Stimulated activated CD4-positive, alpha-beta T cell treated with anti-CD3 and anti-CD28 coated beads, Interleukin-2, amount 100 ng/mL, for 48 hours (primary cell): ENCODE data around the gene ASB2.

ENCODE experiments used
- DNase-seq, 2 donors: peaks; one replicate each; pipeline ENCODE4 v3.0.0-alpha.2; 2020

The ASB2 gene

DNA sequence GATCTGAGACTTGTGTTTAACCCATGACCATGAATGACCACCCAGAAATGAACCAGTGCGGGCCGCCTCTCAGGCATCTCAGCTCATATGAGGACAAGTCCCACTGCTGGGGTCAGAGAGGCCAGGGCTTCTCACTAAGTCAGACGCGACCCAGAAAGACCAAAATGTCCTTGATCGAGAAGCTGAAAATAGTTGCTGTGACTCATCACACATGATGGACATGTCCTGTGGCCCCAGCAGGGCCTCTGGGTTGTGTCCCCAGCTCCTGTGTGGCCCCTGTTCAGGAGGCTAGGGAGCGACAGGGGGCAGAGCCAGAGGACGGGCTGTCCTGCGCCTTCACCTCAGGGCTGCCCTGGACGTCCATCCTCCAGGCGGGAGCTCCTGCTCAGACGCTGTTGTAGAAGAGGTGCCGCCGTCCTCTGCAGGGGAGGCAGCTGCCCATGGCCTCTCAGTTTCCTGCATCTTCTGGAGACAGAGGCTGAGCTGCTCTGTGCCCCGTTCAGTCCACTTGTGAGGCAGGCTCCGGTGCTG lies 78.2 kb downstream of the ASB2 start:
- no peak for DNase-seq

DNA sequence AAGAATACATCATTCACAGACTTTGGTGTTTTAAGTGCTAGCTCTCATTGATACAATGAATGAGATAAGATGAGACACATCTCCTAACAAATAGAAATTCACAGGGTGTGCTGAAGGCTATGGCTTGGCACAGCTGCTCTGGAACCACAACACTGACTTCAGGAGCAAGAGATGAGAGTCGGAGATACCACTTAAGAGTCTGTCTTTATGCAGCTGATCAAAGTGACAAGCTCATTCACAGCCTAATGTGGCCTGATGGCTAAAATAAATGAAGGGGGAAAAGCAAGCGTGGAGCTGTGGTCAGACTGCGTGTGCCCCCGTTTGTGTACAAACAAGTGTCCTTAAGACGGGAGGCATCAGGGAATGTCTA lies 78.9 kb downstream of the ASB2 start:
- DNase-seq, result no peak

DNA sequence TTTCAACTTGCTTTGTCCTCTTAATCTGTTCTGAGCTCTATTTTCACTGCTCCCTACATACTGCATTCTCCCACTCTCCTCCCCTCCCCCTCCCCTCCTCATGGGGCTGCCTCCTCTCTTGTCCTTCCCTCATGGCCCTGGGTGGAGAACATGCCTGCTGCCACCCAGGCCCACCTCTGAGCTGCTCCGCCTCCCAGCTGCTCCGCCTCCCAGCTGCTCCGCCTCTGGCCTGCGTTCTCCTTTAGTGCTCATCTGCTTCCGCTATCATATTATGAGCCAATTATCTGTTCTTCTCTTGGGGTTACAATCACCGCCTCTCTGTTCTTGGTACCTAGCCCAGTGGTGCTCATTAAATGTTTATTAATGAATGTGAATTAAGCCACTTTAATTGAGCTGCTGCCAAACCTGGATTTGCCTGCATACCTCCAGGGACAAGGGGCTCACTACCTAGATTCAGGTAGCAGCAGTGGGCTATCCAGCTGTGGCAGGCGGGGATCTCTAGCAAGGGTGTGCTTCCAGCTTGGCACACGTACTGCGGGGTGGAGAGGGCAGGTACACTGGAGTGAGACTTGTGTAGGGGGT lies 81.3 kb downstream of the ASB2 start:
- no peak for DNase-seq

DNA sequence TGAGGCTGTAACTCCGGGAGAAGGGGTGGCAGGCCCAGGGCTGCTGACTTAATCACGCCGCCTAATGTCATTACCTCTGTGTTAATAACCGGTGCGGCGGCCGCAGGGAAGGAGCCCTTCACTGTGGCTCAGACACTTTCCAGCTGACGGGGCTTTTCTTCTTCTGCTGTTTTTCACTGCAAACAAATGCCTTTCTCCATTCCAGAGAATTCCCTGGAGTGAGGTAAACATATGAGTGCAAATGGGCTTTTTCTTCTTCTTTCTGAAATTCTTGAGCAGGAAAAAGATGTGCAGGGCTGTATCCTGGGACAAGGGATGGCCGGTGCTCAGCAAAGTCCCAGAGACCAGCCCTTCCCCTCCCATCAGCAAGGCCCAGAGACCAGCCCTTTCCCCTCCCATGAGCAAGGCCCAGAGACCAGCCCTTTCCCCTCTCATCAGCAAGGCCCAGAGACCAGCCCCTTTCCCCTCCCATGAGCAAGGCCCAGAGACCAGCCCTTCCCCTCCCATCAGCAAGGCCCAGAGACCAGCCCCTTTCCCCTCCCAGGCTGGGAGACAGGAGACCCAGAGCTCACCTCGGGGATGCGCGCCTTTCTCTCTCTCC lies 82.6 kb downstream of the ASB2 start:
- no peak for DNase-seq

DNA sequence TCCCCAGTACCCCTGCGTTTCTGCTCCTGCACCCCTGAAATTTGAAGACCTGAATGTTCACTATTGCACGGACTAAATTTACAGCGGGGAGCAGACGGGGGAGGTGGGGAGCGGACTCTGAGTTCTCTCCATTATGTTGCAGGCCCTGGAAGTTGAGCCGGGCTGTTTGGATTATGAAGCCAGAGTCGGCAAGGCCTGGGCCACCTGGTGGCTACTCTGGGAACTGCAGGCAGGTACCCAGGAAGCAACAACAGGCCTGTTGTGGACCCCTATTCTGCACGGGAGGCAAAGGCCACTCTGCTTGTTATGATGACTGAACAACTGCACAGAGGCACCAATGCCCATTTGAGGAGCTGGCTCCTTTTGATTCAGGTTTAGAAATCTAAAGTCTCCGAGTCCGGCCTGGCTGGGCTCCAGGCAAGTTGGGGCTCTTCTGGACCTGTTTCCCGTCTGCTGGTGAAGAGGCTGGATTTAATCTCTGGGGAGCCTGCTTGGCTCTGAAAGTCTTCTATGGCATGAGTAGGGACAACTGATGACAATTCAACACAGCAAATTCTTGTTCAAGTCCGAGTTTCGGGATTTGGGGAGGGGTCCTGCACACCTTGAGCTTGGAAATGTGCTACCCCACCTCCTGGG lies 83.3 kb downstream of the ASB2 start:
- DNase-seq, result peak; percentile 79 to 81

DNA sequence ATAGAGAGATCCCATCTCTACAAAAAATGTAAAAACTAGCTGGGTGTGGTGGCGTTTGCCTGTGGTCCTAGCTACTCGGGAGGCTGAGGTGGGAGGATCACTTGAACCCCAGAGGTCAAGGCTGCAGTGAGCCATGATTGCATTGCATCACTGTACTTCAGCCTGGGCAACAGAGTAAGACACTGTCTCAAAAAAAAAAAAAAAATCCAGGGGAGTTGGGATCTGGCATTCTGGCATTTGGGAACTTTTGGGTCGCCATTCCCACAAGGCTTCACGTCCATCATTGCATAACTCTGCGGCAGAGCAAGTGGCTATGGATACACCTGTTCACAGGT lies 83.9 kb downstream of the ASB2 start:
- DNase-seq, result no peak

DNA sequence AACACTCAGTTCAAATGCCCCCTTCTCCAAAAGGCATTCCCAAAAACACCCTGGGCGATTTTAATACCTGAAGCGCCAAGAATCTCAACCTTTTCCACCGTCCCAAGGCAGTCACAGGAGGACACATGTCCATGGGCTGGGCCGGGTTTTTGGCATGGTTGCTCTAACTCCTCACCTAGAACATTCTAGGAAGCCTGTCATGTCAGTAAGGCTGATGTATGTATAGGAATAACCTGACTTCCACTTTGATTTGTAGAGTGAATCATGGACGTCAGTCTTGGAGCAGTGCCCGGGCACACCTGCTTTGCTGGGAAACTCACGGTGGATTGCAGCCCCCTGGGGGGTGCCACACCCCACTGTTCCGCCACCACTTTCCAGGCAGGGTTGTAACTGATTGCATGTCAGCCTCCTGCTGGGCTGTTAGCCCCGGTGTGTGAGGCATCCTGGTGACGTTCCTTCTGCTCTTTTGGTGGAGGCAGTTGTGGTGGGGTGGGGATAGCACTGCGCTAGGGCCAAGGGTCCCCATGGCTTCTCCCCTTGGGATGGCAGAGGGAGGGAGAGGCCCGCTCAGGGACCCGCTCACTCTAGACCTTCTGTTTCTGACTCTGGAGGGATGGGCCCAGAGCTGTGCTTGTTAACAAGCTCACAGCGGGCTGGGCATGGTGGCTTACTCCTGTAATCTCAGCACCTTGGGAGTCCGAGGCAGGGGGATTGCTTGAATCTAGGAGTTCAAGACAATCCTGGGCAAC lies 84.4 kb downstream of the ASB2 start:
- no peak for DNase-seq

DNA sequence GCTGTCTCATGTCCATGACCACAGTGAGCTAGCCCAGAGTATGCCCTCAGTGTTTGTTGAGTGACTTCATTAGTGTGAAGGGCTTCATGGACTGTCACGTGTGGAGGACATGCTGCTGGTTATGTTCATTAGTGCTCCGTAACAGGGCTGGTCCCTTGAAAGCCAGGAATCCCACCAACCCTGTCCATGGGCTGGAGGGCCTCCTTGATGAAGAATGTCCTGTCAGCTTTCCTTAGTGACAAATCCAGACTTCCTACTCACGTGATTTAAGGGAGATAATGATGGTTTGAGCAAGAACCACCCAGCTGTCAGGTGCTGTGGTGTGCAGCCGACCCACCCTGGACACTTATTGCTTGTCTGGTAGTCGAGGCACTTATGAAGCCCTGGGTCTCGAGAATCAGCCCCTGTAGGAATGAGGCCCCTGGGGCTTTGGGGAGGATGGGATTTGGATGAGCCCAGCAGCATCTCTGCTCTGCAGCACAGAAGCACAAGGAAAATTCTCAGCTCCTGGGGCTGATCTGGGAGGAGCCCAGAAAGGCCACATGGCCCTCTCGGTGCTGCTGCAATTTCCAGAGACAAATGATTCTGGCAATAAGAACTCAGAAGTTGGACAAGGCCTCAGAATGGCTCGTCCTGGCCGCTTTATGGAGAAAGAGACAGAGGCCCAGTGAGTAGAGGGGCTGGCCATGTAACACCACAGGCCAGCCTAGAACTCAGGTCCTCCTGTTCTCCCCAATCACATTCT lies 86.5 kb downstream of the ASB2 start:
- DNase-seq, result no peak

DNA sequence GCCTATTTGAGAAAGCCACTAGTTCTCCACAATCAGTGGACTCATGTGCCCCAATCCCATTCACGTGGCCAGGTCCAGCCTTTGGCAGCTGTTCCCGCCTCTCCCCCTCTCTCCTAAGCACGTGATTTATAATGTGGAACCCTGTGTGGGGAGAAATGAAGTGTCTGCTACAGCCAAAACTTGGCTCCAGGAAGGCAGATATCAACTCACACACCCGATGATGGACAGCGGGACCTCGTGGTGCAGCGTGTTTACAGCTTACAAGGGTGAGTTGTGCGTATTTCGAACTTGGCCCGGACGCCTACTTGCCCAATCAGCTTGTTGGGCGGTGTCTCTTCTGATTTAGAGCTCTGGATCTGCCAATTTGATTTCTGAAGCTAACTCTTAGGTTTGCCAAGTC lies 87.4 kb downstream of the ASB2 start:
- DNase-seq, result no peak

DNA sequence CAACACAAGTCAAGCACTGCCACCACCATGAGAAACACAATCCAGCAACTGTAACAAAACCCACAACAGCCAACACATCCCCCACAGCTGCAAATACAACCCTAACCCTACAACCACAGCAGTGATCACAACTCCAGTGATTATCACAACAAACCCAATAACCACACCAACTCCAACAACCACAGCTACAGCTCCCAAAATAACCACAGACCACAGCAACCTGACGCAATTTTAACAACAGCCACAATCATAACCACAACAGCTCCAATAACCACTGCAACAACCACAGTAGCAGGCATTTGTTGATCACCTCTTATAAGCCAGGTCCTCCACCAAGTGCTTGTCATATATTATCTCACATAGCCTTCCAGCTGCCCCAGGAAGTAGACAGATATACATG lies 91.4 kb downstream of the ASB2 start:
- no peak for DNase-seq
